Activated B cell treated with CpG ODN at 0.5 μM for 24 hours (primary cell): Measurements from ENCODE around the gene WWOX. TPM values are rescaled to one million over a fixed set of nuclear protein-coding genes. Genes with fewer than 3 reads are reported as not detected.

Experiments used
- ATAC-seq: fragments of 200-7000 bp; cut with Tn5 transposase; one replicate; pipeline ENCODE4 v1.10.0; 2021; ENCODE audit warnings: low read depth, mild to moderate bottlenecking, moderate library complexity
- CTCF ChIA-PET: fragments of 350-600 bp; sonication (Branson Sonifier 250); formaldehyde crosslinking; loops from one replicate; lab custom pipeline; 2021; ENCODE audit warnings: antibody characterized with exemption; lab: Charles Lee
- POLR2A ChIA-PET: fragments of 350-600 bp; sonication (Branson Sonifier 250); formaldehyde crosslinking; loops from one replicate; lab custom pipeline; 2021; ENCODE audit warnings: antibody characterized with exemption; lab: Charles Lee
- DNase-seq: peaks from one replicate; pipeline ENCODE4 v3.0.0; 2022
- H3K27ac Mint-ChIP-seq: one replicate; pipeline ENCODE4 v1.8.0; 2020; ENCODE audit warnings: mixed read lengths
- H3K27me3 Mint-ChIP-seq: one replicate; pipeline ENCODE4 v1.8.0; 2021; ENCODE audit warnings: mixed read lengths
- H3K36me3 Mint-ChIP-seq: one replicate; pipeline ENCODE4 v1.8.0; 2021; ENCODE audit warnings: low read depth, mixed read lengths
- H3K4me1 Mint-ChIP-seq: one replicate; pipeline ENCODE4 v1.8.0; 2021; ENCODE audit warnings: mixed read lengths
- H3K4me3 Mint-ChIP-seq: one replicate; pipeline ENCODE4 v1.8.0; 2020; ENCODE audit warnings: mild to moderate bottlenecking, mixed read lengths
- H3K9me3 Mint-ChIP-seq: one replicate; pipeline ENCODE4 v1.8.0; 2020; ENCODE audit warnings: mixed read lengths
- CTCF ChIP-seq: fragments of 200-600 bp; IDR thresholded peaks from one replicate; pipeline ENCODE4 v1.8.0; 2022; ENCODE audit warnings: antibody characterized with exemption, mild to moderate bottlenecking
- intact Hi-C: fragments of 100-400 bp; cut with micrococcal nuclease; formaldehyde crosslinking; loops from one replicate; pipeline ENCODE4 v1.15.1; 2024
- total RNA-seq: library from RNA; stranded (reverse); gene quantifications from 2 replicates; pipeline ENCODE4 v1.2.3, GENCODE V29; 2022

Gene WWOX
- total RNA-seq, 1 donor from 2014 or later = 22.6 TPM

GRCh38 chr16:78667675-78668074 is 568.2 kb downstream of the WWOX start:
- ChIA-PET POLR2A (no interaction called here), CTCF (no interaction called here)
- Mint-ChIP-seq H3K27ac (no peak overlapping the region), H3K36me3 (no peaks in the 10 kb centered on the region), H3K4me3 (no peak overlapping the region), H3K27me3 (no peaks in the 10 kb centered on the region), H3K9me3 (no peaks in the 10 kb centered on the region), H3K4me1 (no peaks in the 10 kb centered on the region)
- DNase-seq (no peak), ATAC-seq (no peak)
- intact Hi-C loops = no loop called here
- no peak for TF ChIP-seq CTCF

- DNase-seq (no peak), ATAC-seq (no peak)
- H3K36me3 Mint-ChIP-seq = no peaks in the 10 kb centered on the region
- H3K4me3 Mint-ChIP-seq = no peak overlapping the region
- no peaks in the 10 kb centered on the region for H3K27me3 Mint-ChIP-seq
- POLR2A ChIA-PET = no interaction called here
- H3K27ac Mint-ChIP-seq = no peak overlapping the region
- intact Hi-C loops = no loop called here
- CTCF ChIA-PET = no interaction called here
- no peaks in the 10 kb centered on the region for H3K9me3 Mint-ChIP-seq
- no peak for TF ChIP-seq CTCF
- no peaks in the 10 kb centered on the region for H3K4me1 Mint-ChIP-seq
Measured at GRCh38 chr16:78668393-78668792, 568.9 kb downstream of the WWOX start.

- Mint-ChIP-seq H3K27ac (no peak overlapping the region), H3K9me3 (no peaks in the 10 kb centered on the region), H3K36me3 (no peaks in the 10 kb centered on the region), H3K4me3 (no peak overlapping the region), H3K4me1 (no peaks in the 10 kb centered on the region), H3K27me3 (no peaks in the 10 kb centered on the region)
- ATAC-seq (no peak), DNase-seq (no peak)
- intact Hi-C loops = no loop called here
- CTCF ChIA-PET = no interaction called here
- POLR2A ChIA-PET = interaction anchor here (0.6 kb wide), 1 partner anchor 101 kb away, joined by 3 read pairs; no protein-coding TSS in a partner anchor
- no peak for TF ChIP-seq CTCF
Measured at GRCh38 chr16:78669994-78670393, 570.5 kb downstream of the WWOX start.

- CTCF ChIA-PET = no interaction called here
- no peak for TF ChIP-seq CTCF
- Mint-ChIP-seq H3K36me3 (no peaks in the 10 kb centered on the region), H3K27ac (no peak overlapping the region), H3K4me1 (no peaks in the 10 kb centered on the region), H3K27me3 (no peaks in the 10 kb centered on the region), H3K4me3 (no peak overlapping the region), H3K9me3 (no peaks in the 10 kb centered on the region)
- intact Hi-C loops = no loop called here
- ATAC-seq (no peak), DNase-seq (no peak)
- POLR2A ChIA-PET = no interaction called here
Measured at GRCh38 chr16:78672779-78673556, 573.5 kb downstream of the WWOX start.

- intact Hi-C loops = no loop called here
- no peak for TF ChIP-seq CTCF
- H3K4me3 Mint-ChIP-seq = no peak overlapping the region
- no peaks in the 10 kb centered on the region for H3K27me3 Mint-ChIP-seq
- ChIA-PET POLR2A (no interaction called here), CTCF (no interaction called here)
- no peak for ATAC-seq
- no peak for DNase-seq
- no peaks in the 10 kb centered on the region for H3K4me1 Mint-ChIP-seq
- no peaks in the 10 kb centered on the region for H3K9me3 Mint-ChIP-seq
- no peaks in the 10 kb centered on the region for H3K36me3 Mint-ChIP-seq
- no peak overlapping the region for H3K27ac Mint-ChIP-seq
Measured at GRCh38 chr16:78673884-78674283, 574.4 kb downstream of the WWOX start.
